Measurements from ENCODE around the gene TENT4A.

Gene TENT4A

GRCh38 chr5:6712142-6712576, 1.1 kb upstream of the TENT4A start:
- no peak for DNase-seq (ENCODE audit: extremely low read depth, low read depth)
- TF ChIP-seq, protein P1, sequence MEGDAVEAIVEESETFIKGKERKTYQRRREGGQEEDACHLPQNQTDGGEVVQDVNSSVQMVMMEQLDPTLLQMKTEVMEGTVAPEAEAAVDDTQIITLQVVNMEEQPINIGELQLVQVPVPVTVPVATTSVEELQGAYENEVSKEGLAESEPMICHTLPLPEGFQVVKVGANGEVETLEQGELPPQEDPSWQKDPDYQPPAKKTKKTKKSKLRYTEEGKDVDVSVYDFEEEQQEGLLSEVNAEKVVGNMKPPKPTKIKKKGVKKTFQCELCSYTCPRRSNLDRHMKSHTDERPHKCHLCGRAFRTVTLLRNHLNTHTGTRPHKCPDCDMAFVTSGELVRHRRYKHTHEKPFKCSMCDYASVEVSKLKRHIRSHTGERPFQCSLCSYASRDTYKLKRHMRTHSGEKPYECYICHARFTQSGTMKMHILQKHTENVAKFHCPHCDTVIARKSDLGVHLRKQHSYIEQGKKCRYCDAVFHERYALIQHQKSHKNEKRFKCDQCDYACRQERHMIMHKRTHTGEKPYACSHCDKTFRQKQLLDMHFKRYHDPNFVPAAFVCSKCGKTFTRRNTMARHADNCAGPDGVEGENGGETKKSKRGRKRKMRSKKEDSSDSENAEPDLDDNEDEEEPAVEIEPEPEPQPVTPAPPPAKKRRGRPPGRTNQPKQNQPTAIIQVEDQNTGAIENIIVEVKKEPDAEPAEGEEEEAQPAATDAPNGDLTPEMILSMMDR (IDR thresholded peaks at IDR 0.05; ENCODE audit: low read depth, low read length): no peak; the same call in none of the 2 replicates

GRCh38 chr5:6712577-6713273, 507 bp upstream of the TENT4A start:
- peak; percentile 92 for DNase-seq (ENCODE audit: extremely low read depth, low read depth)
- TF ChIP-seq, protein P1 (IDR thresholded peaks at IDR 0.05; ENCODE audit: low read depth, low read length): no peak

GRCh38 chr5:6714226-6715041, 1.2 kb downstream of the TENT4A start:
- no peak for DNase-seq (ENCODE audit: extremely low read depth, low read depth)
- TF ChIP-seq, protein P1 (IDR thresholded peaks at IDR 0.05; ENCODE audit: low read depth, low read length): no peak

GRCh38 chr5:6715271-6715670, 2.0 kb downstream of the TENT4A start:
- DNase-seq (ENCODE audit: extremely low read depth, low read depth): no peak
- TF ChIP-seq, protein P1 (IDR thresholded peaks at IDR 0.05; ENCODE audit: low read depth, low read length): no peak

- no peak for DNase-seq (ENCODE audit: extremely low read depth, low read depth)
- TF ChIP-seq, protein P1 (IDR thresholded peaks at IDR 0.05; ENCODE audit: low read depth, low read length): no peak
These were observed 2.8 kb downstream of the TENT4A start for GRCh38 chr5:6715758-6716628.

DNA sequence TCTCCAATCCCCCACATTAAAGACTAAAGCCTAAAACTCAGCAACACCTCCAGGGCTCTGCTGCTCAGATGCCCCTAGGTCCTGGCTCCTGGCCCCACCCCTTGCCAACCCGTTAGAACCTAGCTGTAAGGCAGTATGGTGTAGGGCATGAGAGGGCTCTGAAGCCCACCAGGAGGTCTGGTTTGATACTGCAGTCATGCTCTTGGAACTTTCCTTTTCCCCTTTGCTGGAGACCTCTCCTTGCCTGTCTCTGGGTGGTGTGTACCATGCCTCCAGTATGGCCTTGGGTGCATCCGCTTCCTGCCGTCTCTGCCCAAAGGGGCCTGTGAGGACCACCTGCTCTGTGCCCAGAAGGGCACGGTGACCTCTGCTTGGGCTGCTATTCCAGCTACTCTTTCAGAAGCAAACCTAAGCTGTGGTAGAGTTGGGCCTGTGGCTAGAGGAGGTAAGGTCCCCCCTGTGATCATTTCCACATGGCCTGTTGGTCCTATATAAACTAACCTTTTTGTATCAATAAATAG, 3.5 kb downstream of the TENT4A start:
- TF ChIP-seq, protein P1 (IDR thresholded peaks at IDR 0.05; ENCODE audit: low read depth, low read length): no peak
- DNase-seq (ENCODE audit: extremely low read depth, low read depth): no peak

All from AG09319 (cell line).